DOHH2 (cell line): ENCODE results near the gene PPP1R18.

ENCODE experiments used
- H3F3A ChIP-seq: fragments of 200-600 bp; sonication (generic), shearing (Covaris generic); 2 replicates; pipeline ENCODE4 v1.6.0; 2016; ENCODE audit warnings: antibody characterized with exemption, mild to moderate bottlenecking; ENCODE audit not compliant: control insufficient read depth, insufficient read depth
- H3K27ac ChIP-seq: fragments of 200-600 bp; sonication (generic); 2 replicates; pipeline ENCODE4 v1.5.1; 2014; ENCODE audit warnings: low read depth, mild to moderate bottlenecking, low read length, moderate library complexity
- H3K27me3 ChIP-seq: fragments of 200-600 bp; sonication (generic); 2 replicates; pipeline ENCODE4 v1.6.1; 2014; ENCODE audit warnings: mild to moderate bottlenecking, low read length, mixed read lengths; ENCODE audit not compliant: control insufficient read depth
- H3K36me3 ChIP-seq: fragments of 200-600 bp; sonication (generic); 2 replicates; pipeline ENCODE4 v1.6.1; 2014; ENCODE audit warnings: mild to moderate bottlenecking, low read length, moderate library complexity, mixed read lengths; ENCODE audit not compliant: control insufficient read depth
- H3K4me1 ChIP-seq: fragments of 200-600 bp; sonication (generic); 2 replicates; pipeline ENCODE4 v1.6.1; 2014; ENCODE audit warnings: mild to moderate bottlenecking, low read length, mixed read lengths; ENCODE audit not compliant: control insufficient read depth
- H3K4me2 ChIP-seq: fragments of 200-600 bp; sonication (generic); 2 replicates; pipeline ENCODE4 v1.6.0; 2014; ENCODE audit warnings: mild to moderate bottlenecking, low read length, moderate library complexity
- H3K4me3 ChIP-seq: fragments of 200-600 bp; sonication (generic); 2 replicates; pipeline ENCODE4 v1.5.1; 2014; ENCODE audit warnings: mild to moderate bottlenecking, low read length, mixed read lengths
- H3K79me2 ChIP-seq: fragments of 200-600 bp; sonication (generic); 2 replicates; pipeline ENCODE4 v1.6.1; 2014; ENCODE audit warnings: mild to moderate bottlenecking, low read length, mixed read lengths; ENCODE audit not compliant: control insufficient read depth
- H3K9me2 ChIP-seq: fragments of 200-600 bp; sonication (generic); replicated peaks from 2 replicates; pipeline ENCODE4 v1.6.1; 2014; ENCODE audit warnings: mild to moderate bottlenecking, low read length, mixed read lengths; ENCODE audit not compliant: control insufficient read depth
- H3K9me3 ChIP-seq: fragments of 200-600 bp; sonication (generic); 2 replicates; pipeline ENCODE4 v1.6.1; 2014; ENCODE audit warnings: antibody characterized with exemption, low read length, mixed read lengths; ENCODE audit not compliant: control insufficient read depth, insufficient read depth
- H4K20me1 ChIP-seq: fragments of 200-600 bp; sonication (generic); 2 replicates; pipeline ENCODE4 v1.6.0; 2014; ENCODE audit warnings: low read depth, mild to moderate bottlenecking, antibody characterized with exemption, low read length, moderate library complexity; ENCODE audit not compliant: control insufficient read depth, insufficient read depth
- CTCF ChIP-seq: fragments of 200-600 bp; sonication (generic); IDR thresholded peaks from one replicate; pipeline ENCODE4 v1.5.1; 2014; ENCODE audit warnings: antibody characterized with exemption, mild to moderate bottlenecking, low read depth, low read length; ENCODE audit not compliant: poor library complexity, severe bottlenecking
- EZH2phosphoT487 ChIP-seq: fragments of 200-600 bp; sonication (generic); IDR thresholded peaks from 2 replicates; pipeline ENCODE4 v1.6.1; 2017; ENCODE audit warnings: borderline replicate concordance, mild to moderate bottlenecking, antibody characterized with exemption, low read length, moderate library complexity, mixed read lengths

The PPP1R18 gene

GRCh38 chr6:30643656-30644055, 42.8 kb downstream of the PPP1R18 start:
- Histone ChIP-seq H3K9me3 (no peaks in the 10 kb centered on the region), H3K4me3 (no peak overlapping the region), H3F3A (no peaks in the 10 kb centered on the region), H4K20me1 (no peaks in the 10 kb centered on the region), H3K27me3 (no peaks in the 10 kb centered on the region), H3K4me1 (peaks cover 15% of the 10 kb centered on the region), H3K9me2 (no peaks in the 10 kb centered on the region), H3K79me2 (peaks cover 26% of the 10 kb centered on the region), H3K36me3 (peaks cover 25% of the 10 kb centered on the region), H3K4me2 (no peak overlapping the region), H3K27ac (no peak overlapping the region)
- TF ChIP-seq EZH2phosphoT487 = no peak
- no peak for TF ChIP-seq CTCF

DNA sequence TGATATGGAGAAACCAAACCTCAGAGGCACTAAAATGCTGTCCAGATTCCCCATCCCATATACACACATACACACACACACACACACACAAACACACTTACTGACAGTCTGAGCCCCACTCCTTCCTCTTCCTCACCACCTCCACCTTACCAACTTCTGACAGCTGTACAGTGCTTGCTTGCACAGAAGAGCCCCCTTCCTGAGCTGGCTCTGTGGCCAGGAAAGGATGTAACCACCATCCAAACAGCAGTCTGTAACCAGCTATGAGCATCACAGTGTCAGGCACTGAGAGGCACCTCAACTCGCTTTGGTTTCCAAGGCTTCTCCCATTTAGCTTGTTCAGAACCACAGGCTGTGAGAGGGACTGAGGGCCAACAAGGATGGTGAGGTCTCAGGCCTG, 45.4 kb downstream of the PPP1R18 start:
- peaks cover 22% of the 10 kb centered on the region for H3K36me3 ChIP-seq

GRCh38 chr6:30640481-30640880, 46.0 kb downstream of the PPP1R18 start:
- Histone ChIP-seq H3K4me3 (no peak overlapping the region), H3K27me3 (no peaks in the 10 kb centered on the region), H3K9me3 (no peaks in the 10 kb centered on the region), H3K4me1 (no peaks in the 10 kb centered on the region), H3K9me2 (no peaks in the 10 kb centered on the region), H3K27ac (no peak overlapping the region), H3K36me3 (peaks cover 19% of the 10 kb centered on the region), H3K79me2 (no peaks in the 10 kb centered on the region), H3K4me2 (no peak overlapping the region), H4K20me1 (no peaks in the 10 kb centered on the region), H3F3A (no peaks in the 10 kb centered on the region)
- no peak for TF ChIP-seq CTCF
- no peak for TF ChIP-seq EZH2phosphoT487

More for the DNA sequence above, 45.4 kb downstream of the PPP1R18 start:
- no peak for TF ChIP-seq EZH2phosphoT487
- H3K9me2 ChIP-seq = no peaks in the 10 kb centered on the region
- peaks cover 4% of the 10 kb centered on the region for H3K4me1 ChIP-seq
- H3K4me2 ChIP-seq = no peak overlapping the region
- no peaks in the 10 kb centered on the region for H3F3A ChIP-seq
- H3K27me3 ChIP-seq = no peaks in the 10 kb centered on the region
- H3K79me2 ChIP-seq = peaks cover 4% of the 10 kb centered on the region
- no peak overlapping the region for H3K27ac ChIP-seq
- H4K20me1 ChIP-seq = no peaks in the 10 kb centered on the region
- no peak overlapping the region for H3K4me3 ChIP-seq
- H3K9me3 ChIP-seq = no peaks in the 10 kb centered on the region

DNA sequence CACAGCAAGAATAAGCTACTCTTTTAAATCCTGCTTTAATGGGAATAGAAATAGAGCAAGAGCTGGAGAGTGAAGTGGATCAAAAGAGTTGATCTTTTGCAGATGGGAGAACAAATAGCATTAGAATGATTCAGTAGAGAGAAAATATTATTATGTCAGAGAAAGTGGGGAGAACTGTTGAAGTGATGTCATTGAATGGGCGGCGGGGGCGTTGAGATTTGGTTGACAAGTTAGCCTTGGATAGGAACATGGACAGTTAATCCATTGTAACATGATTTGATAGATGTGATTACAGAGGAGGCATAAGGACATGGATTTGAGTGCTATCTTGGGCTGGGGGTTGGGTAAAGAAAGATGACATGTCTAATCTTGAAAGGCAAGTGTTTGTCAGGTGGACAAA, 50.6 kb downstream of the PPP1R18 start:
- H3K9me3 ChIP-seq = no peaks in the 10 kb centered on the region
- H4K20me1 ChIP-seq = no peaks in the 10 kb centered on the region
- no peak overlapping the region for H3K4me3 ChIP-seq
- H3K27ac ChIP-seq = no peak overlapping the region
- H3K4me2 ChIP-seq = no peak overlapping the region
- H3K36me3 ChIP-seq = peaks cover 8% of the 10 kb centered on the region
- H3K9me2 ChIP-seq = no peaks in the 10 kb centered on the region
- no peaks in the 10 kb centered on the region for H3K27me3 ChIP-seq
- H3K79me2 ChIP-seq = no peaks in the 10 kb centered on the region
- H3K4me1 ChIP-seq = no peaks in the 10 kb centered on the region
- H3F3A ChIP-seq = no peaks in the 10 kb centered on the region
- TF ChIP-seq CTCF (no peak), EZH2phosphoT487 (no peak)
